GM18870 (cell line): ENCODE results near the gene KCTD14.
"Not testable (repeated sequence)": the region's sequence is repeated elsewhere in the genome, so short reads cannot be mapped to it uniquely, and the experiment has no call there.

ENCODE experiments used
- ATAC-seq: cut with Tn5 transposase; IDR thresholded peaks from one replicate; pipeline ENCODE4 v1.9.1; 2021; ENCODE audit warnings: moderate library complexity; ENCODE audit not compliant: unreplicated experiment

The KCTD14 gene

GRCh38 chr11:78022397-78023396 lies at the start of gene KCTD14:
Gene KCTD14 (minus strand): TSS chr11:78023276. CDS start chr11:78023249, 27 bp downstream.
- no peak for ATAC-seq

- no peak for ATAC-seq
Measured at GRCh38 chr11:78072455-78072854, 49.4 kb upstream of the KCTD14 start.

GRCh38 chr11:78071717-78072116 lies 48.6 kb upstream of the KCTD14 start:
- no peak for ATAC-seq

GRCh38 chr11:78070621-78071020 lies 47.5 kb upstream of the KCTD14 start:
- no peak for ATAC-seq

GRCh38 chr11:78069465-78069864 lies 46.4 kb upstream of the KCTD14 start:
- no peak for ATAC-seq

GRCh38 chr11:78067704-78068103 lies 44.6 kb upstream of the KCTD14 start:
- ATAC-seq: no peak

GRCh38 chr11:78066471-78066870 lies 43.4 kb upstream of the KCTD14 start:
- no peak for ATAC-seq

- no peak for ATAC-seq
Measured at GRCh38 chr11:78065203-78065602, 42.1 kb upstream of the KCTD14 start.

GRCh38 chr11:78063440-78064181 lies 40.5 kb upstream of the KCTD14 start, which contains the start of gene THRSP:
Gene THRSP (plus strand): TSS chr11:78063861. CDS start chr11:78063882, 21 bp downstream.
- ATAC-seq: no peak

- no peak for ATAC-seq
Measured at GRCh38 chr11:78062671-78063070, 39.6 kb upstream of the KCTD14 start.

- no peak for ATAC-seq
Measured at GRCh38 chr11:78061921-78062311, 38.8 kb upstream of the KCTD14 start.

GRCh38 chr11:78061088-78061920 lies 38.2 kb upstream of the KCTD14 start:
- no peak for ATAC-seq

- no peak for ATAC-seq
Measured at GRCh38 chr11:78060533-78060932, 37.5 kb upstream of the KCTD14 start.

GRCh38 chr11:78059749-78060328 lies 36.8 kb upstream of the KCTD14 start:
- ATAC-seq: not testable (repeated sequence)

- ATAC-seq: no peak
Measured at GRCh38 chr11:78057462-78058055, 34.5 kb upstream of the KCTD14 start.

GRCh38 chr11:78056093-78056492 lies 33.0 kb upstream of the KCTD14 start:
- no peak for ATAC-seq

- no peak for ATAC-seq
Measured at GRCh38 chr11:78054971-78055370, 31.9 kb upstream of the KCTD14 start.

- no peak for ATAC-seq
Measured at GRCh38 chr11:78050964-78051831, 28.1 kb upstream of the KCTD14 start.

- no peak for ATAC-seq
Measured at GRCh38 chr11:78049348-78049747, 26.3 kb upstream of the KCTD14 start.
